GM21576 (cell line): ENCODE data around the gene TP53RK.
"Not testable (repeated sequence)": the region's sequence is repeated elsewhere in the genome, so short reads cannot be mapped to it uniquely, and the experiment has no call there.

Experiments
- ATAC-seq: cut with Tn5 transposase; IDR thresholded peaks from one replicate; pipeline ENCODE4 v1.9.1; 2021; ENCODE audit warnings: mild to moderate bottlenecking, moderate library complexity; ENCODE audit not compliant: unreplicated experiment

The TP53RK gene

DNA sequence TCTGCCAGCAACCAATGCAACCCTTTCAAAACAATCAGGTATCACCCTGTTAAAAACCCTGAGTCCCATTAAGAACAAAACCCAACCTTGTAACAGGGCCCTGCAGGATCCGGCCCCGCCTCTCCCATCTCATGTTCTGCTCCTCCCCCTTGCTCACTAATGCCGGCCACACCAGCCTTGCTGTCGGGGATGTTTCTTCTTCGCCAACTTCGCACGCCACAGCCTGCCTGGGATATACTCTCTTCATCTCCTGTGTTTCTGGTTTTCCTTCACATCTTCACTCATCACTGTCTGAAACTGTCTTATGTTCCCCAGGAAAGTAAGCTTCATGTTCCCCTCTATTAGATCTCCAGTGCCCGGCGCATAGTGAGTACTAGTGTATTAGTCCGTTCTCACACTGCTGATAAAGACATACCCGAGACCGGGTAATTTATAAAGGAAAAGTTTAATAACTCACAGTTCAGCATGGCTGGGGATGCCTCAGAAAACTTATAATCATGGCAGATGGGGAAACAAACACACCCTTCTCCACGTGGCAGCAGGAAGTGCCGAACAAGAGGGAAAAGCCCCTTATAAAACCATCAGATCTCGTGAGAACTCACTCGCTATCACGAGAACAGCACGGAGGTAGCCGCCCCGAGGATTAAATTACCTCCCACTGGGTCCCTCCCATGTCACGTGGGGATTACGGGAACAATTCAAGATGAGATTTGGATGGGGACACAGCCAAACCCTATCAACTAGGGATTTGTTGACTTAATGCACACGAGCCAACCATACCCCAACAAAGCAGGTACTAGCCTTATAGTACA lies 5.1 kb downstream of the TP53RK start:
- no peak for ATAC-seq

DNA sequence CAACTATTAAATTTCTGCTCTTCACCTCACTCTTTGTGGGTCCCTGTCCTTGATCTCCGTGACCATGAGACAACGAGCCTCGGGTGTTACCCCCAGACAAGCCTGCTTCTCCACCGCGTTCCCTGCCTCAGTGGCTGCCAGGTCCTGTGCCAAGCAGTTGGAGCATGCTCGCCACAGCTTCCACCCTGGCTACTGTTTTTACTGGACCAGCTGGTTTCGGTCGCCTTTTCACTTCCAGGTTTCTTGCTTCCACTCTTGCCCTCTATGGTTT lies 5.6 kb downstream of the TP53RK start:
- no peak for ATAC-seq

DNA sequence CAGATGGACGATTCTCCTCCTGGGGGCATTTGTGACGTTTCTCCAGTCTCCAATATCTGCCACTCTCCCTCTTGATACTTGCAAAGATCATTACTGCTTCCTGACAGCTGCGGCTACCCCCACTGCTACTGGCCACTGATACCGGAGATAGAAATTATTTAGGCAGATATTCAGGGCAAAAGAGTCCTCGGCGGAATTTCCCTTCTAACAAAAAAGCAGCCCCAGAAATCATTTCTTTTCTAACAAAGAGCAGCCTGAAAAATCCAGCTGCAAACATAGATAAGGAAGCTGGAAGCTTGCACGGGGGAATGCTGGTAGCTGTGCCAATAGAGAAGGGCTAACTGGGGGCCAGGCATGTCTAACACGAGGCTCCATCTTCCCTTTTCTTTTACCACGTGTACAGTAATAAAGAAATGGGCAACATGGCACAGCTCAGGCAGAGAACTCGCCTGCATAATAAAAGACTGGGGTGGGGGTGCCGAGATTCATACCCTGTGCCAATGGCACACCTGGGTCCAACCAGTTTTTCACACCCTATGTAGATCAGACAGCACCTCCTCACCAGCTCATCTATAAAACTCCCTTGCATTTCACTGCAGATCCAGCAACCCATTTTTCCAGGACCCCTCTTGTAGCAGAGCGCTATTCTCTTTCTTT lies 6.1 kb downstream of the TP53RK start:
- ATAC-seq: no peak

GRCh38 chr20:46682063-46682821 lies 7.0 kb downstream of the TP53RK start:
- ATAC-seq: no peak

GRCh38 chr20:46681032-46681854 lies 8.0 kb downstream of the TP53RK start:
- no peak for ATAC-seq

DNA sequence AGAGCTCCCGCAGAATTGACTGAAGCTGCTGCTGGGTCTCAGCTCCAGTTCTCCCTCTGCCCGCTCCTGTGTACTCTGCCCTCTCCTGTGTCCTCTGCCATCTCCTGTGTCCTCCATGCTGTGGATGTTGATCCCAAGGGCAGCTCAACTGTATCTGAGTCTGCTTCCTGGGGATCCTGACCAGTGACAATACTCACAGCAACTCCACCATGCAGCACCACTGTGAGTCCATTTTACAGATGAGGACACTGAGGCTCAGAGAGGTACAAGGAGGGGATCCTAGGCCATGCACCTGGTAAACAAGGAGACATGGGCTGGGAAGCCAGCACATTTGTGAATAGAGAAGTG lies 8.6 kb downstream of the TP53RK start:
- ATAC-seq: no peak

GRCh38 chr20:46678516-46678915 lies 10.7 kb downstream of the TP53RK start:
- ATAC-seq: no peak

GRCh38 chr20:46677608-46678007 lies 11.6 kb downstream of the TP53RK start:
- no peak for ATAC-seq

DNA sequence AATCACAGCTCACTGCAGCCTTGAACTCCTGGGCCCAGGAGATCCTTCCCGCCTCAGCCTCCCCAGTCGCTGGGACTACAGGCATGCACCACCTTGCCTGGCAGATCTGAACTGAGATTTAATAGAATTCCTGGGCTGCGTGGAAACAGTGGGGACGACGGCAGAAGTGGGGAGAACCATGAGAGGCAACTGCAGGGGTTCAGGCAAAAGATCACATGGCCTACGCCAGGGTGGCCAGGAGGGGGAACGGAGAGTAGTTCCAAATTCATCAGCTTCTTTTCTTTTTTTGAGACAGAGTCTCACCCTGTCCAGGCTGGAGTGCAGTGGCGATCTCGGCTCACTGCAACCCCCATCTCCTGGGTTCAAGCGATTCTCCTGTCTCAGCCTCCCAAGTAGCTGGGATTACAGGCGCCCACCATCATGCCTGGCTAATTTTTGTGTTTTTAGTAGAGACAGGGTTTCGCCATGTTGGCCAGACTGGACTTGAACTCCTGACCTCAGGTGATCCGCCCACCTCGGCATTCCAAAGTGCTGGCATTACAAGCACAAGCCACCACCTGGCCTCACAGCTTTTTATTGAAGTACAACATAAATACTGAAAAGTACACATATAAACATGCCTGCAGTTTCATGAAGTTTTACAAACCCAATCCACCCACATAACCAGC lies 12.5 kb downstream of the TP53RK start:
- not testable (repeated sequence) for ATAC-seq

- ATAC-seq: no peak
Measured at GRCh38 chr20:46674253-46675083, 14.8 kb downstream of the TP53RK start.

GRCh38 chr20:46673394-46674252 lies 15.6 kb downstream of the TP53RK start:
- ATAC-seq: no peak

- no peak for ATAC-seq
Measured at GRCh38 chr20:46672543-46673148, 16.6 kb downstream of the TP53RK start.

DNA sequence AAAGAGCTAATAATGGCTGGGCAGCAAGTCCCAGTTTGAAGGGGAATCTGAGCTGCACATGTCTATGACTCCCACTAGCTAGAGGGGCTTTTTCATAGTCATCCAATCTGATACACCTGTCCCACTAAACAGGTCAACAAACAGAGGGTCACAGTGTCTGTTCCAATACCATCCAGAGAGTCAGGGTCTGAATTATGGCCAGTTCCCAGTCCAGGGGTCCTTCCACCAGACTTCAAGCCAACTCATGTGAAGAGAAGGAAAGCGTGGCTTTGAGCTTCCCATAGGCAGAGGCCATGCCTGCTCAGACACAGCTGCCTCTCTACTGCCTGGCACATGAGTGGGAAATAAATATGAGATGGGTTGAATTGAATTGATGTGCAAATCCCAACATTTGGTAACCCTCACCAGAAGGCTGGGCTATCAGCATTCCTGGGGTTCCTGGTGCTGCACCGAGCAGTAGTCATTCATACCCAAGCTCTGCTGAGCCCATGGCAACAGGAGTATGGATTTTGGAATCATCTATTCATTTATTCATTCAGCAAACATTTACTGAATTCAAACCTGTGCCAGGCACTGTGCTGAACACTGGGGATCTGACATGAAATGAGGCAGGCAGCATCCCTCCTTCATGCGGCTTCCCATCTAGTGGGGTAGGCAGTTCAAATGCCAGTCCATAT lies 17.2 kb downstream of the TP53RK start:
- no peak for ATAC-seq

- no peak for ATAC-seq
Measured at GRCh38 chr20:46670585-46671584, 18.4 kb downstream of the TP53RK start.

DNA sequence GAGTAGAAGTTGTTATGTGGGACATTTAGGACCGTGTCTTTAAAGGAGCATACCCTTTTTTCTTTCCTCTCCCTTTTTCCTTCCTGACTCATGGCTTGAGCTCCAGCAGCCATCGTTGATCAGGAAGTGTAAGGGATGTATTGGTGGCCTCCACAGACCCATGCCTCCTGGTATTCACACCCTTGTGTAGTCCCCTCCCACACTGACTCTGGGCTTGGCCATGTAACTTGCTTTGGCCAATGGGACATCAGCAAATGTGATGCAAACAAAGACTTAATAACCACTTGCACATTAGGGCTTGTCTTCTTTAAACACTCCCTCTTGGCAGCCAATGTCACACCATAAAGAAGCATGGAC lies 19.0 kb downstream of the TP53RK start:
- ATAC-seq: no peak

GRCh38 chr20:46666818-46667515 lies 22.3 kb downstream of the TP53RK start:
- no peak for ATAC-seq
